Rectal smooth muscle tissue (tissue), 1 donor: Measurements from ENCODE around the gene EMC8.
A peak's percentile ranks its signal among the peaks of the same experiment; 100 is the strongest.

Experiments used
- H3K27ac ChIP-seq: one replicate; pipeline ENCODE4 v1.7.0; 2013; ENCODE audit warnings: low read depth, low read length, inconsistent platforms
- H3K27me3 ChIP-seq: one replicate; pipeline ENCODE4 v1.7.0; 2013; ENCODE audit warnings: low read length; ENCODE audit not compliant: control insufficient read depth, insufficient read depth
- H3K36me3 ChIP-seq: one replicate; pipeline ENCODE4 v1.7.0; 2013; ENCODE audit warnings: low read length; ENCODE audit not compliant: control insufficient read depth, insufficient read depth
- H3K4me1 ChIP-seq: one replicate; pipeline ENCODE4 v1.7.0; 2013; ENCODE audit warnings: low read length; ENCODE audit not compliant: control insufficient read depth, insufficient read depth
- H3K4me3 ChIP-seq: one replicate; pipeline ENCODE4 v1.7.0; 2013; ENCODE audit warnings: low read length
- H3K9ac ChIP-seq: one replicate; pipeline ENCODE4 v1.7.0; 2013; ENCODE audit warnings: low read length

The EMC8 gene

GRCh38 chr16:85799497-85800320, at the start of gene EMC8, which contains the start of gene COX4I1:
TSS of gene EMC8 (minus strand) at chr16:85799544. CDS start at chr16:85799295, 249 bp downstream.
TSS of gene COX4I1 (plus strand) at chr16:85799695. CDS start at chr16:85801206, 1,511 bp downstream.
- H3K27me3 ChIP-seq, result no peaks in the 10 kb centered on the region
- H3K9ac ChIP-seq, result peak within 1 kb of the TSS; percentile 85
- peaks cover 18% of the 10 kb centered on the region for H3K4me1 ChIP-seq
- H3K27ac ChIP-seq, result peak within 1 kb of the TSS; percentile 93
- peaks cover 18% of the 10 kb centered on the region for H3K36me3 ChIP-seq
- H3K4me3 ChIP-seq, result peak within 1 kb of the TSS; percentile 98

- H3K9ac ChIP-seq, result no peak overlapping the region
- H3K27ac ChIP-seq, result no peak overlapping the region
- no peaks in the 10 kb centered on the region for H3K36me3 ChIP-seq
- peaks cover 4% of the 10 kb centered on the region for H3K4me1 ChIP-seq
- no peaks in the 10 kb centered on the region for H3K27me3 ChIP-seq
- no peak overlapping the region for H3K4me3 ChIP-seq
Measured at GRCh38 chr16:85848986-85849385, 49.6 kb upstream of the EMC8 start.

- H3K27ac ChIP-seq, result no peak overlapping the region
- no peak overlapping the region for H3K4me3 ChIP-seq
- no peak overlapping the region for H3K9ac ChIP-seq
- no peaks in the 10 kb centered on the region for H3K27me3 ChIP-seq
- H3K4me1 ChIP-seq, result peaks cover 4% of the 10 kb centered on the region
- H3K36me3 ChIP-seq, result no peaks in the 10 kb centered on the region
Measured at GRCh38 chr16:85847681-85848601, 48.6 kb upstream of the EMC8 start.

- H3K27me3 ChIP-seq, result no peaks in the 10 kb centered on the region
- no peak overlapping the region for H3K27ac ChIP-seq
- no peak overlapping the region for H3K4me3 ChIP-seq
- H3K4me1 ChIP-seq, result peaks cover 4% of the 10 kb centered on the region
- no peaks in the 10 kb centered on the region for H3K36me3 ChIP-seq
- H3K9ac ChIP-seq, result no peak overlapping the region
Measured at GRCh38 chr16:85847036-85847435, 47.7 kb upstream of the EMC8 start.

GRCh38 chr16:85846461-85846860, 47.1 kb upstream of the EMC8 start:
- no peak overlapping the region for H3K4me3 ChIP-seq
- no peaks in the 10 kb centered on the region for H3K27me3 ChIP-seq
- peaks cover 4% of the 10 kb centered on the region for H3K4me1 ChIP-seq
- H3K27ac ChIP-seq, result no peak overlapping the region
- H3K36me3 ChIP-seq, result no peaks in the 10 kb centered on the region
- H3K9ac ChIP-seq, result no peak overlapping the region

GRCh38 chr16:85845266-85845665, 45.9 kb upstream of the EMC8 start:
- no peak overlapping the region for H3K9ac ChIP-seq
- no peaks in the 10 kb centered on the region for H3K27me3 ChIP-seq
- H3K4me3 ChIP-seq, result peak overlapping the region; percentile 38
- H3K36me3 ChIP-seq, result no peaks in the 10 kb centered on the region
- peaks cover 4% of the 10 kb centered on the region for H3K4me1 ChIP-seq
- H3K27ac ChIP-seq, result peak overlapping the region; percentile 30

- Histone ChIP-seq H3K27ac (peak overlapping the region; percentile 30), H3K36me3 (no peaks in the 10 kb centered on the region), H3K27me3 (no peaks in the 10 kb centered on the region), H3K4me3 (peak overlapping the region; percentile 38), H3K9ac (no peak overlapping the region), H3K4me1 (peaks cover 4% of the 10 kb centered on the region)
Measured at GRCh38 chr16:85844786-85845185, 45.4 kb upstream of the EMC8 start.

GRCh38 chr16:85844169-85844481, 44.8 kb upstream of the EMC8 start:
- H3K4me1 ChIP-seq, result peaks cover 4% of the 10 kb centered on the region
- no peak overlapping the region for H3K9ac ChIP-seq
- no peak overlapping the region for H3K4me3 ChIP-seq
- H3K27ac ChIP-seq, result no peak overlapping the region
- H3K27me3 ChIP-seq, result no peaks in the 10 kb centered on the region
- no peaks in the 10 kb centered on the region for H3K36me3 ChIP-seq

- Histone ChIP-seq H3K4me1 (peaks cover 4% of the 10 kb centered on the region), H3K27me3 (no peaks in the 10 kb centered on the region), H3K4me3 (no peak overlapping the region), H3K9ac (no peak overlapping the region), H3K36me3 (no peaks in the 10 kb centered on the region), H3K27ac (no peak overlapping the region)
Measured at GRCh38 chr16:85843471-85844168, 44.3 kb upstream of the EMC8 start.

GRCh38 chr16:85842848-85843247, 43.5 kb upstream of the EMC8 start:
- H3K27me3 ChIP-seq, result no peaks in the 10 kb centered on the region
- H3K27ac ChIP-seq, result no peak overlapping the region
- no peak overlapping the region for H3K9ac ChIP-seq
- H3K4me1 ChIP-seq, result peaks cover 4% of the 10 kb centered on the region
- no peak overlapping the region for H3K4me3 ChIP-seq
- H3K36me3 ChIP-seq, result no peaks in the 10 kb centered on the region

GRCh38 chr16:85842435-85842834, 43.1 kb upstream of the EMC8 start:
- Histone ChIP-seq H3K27ac (no peak overlapping the region), H3K9ac (no peak overlapping the region), H3K36me3 (no peaks in the 10 kb centered on the region), H3K4me1 (peaks cover 4% of the 10 kb centered on the region), H3K27me3 (no peaks in the 10 kb centered on the region), H3K4me3 (no peak overlapping the region)

- Histone ChIP-seq H3K27ac (no peak overlapping the region), H3K36me3 (no peaks in the 10 kb centered on the region), H3K9ac (no peak overlapping the region), H3K27me3 (peaks cover 8% of the 10 kb centered on the region), H3K4me1 (peaks cover 12% of the 10 kb centered on the region), H3K4me3 (no peak overlapping the region)
Measured at GRCh38 chr16:85840801-85841200, 41.5 kb upstream of the EMC8 start.
